IMR-90 (cell line): ENCODE results near the gene PHC3. TPM values are rescaled to one million over a fixed set of nuclear protein-coding genes. Genes with fewer than 3 reads are reported as not detected.

Source experiments
- ATAC-seq: fragments of 200-7000 bp; cut with Tn5 transposase; 2 replicates; pipeline ENCODE4 v1.9.1; 2020; ENCODE audit warnings: low read depth, mild to moderate bottlenecking, moderate library complexity
- BruUV-seq: library from RNA; stranded (reverse); fragments of 400-500 nt; replicated peaks from 2 replicates; lab custom pipeline; 2021; lab: Mats Ljungman, UMichigan
- CTCF ChIA-PET: fragments of 300-600 bp; formaldehyde crosslinking; extraction: SDS; loops from one replicate; lab custom pipeline; 2021; ENCODE audit warnings: antibody characterized with exemption; lab: Yijun Ruan, JAX
- POLR2A ChIA-PET: fragments of 300-600 bp; sonication (Branson Sonifier 250); formaldehyde crosslinking; loops from one replicate; lab custom pipeline; 2022; ENCODE audit warnings: antibody characterized with exemption; ENCODE audit not compliant: unreplicated experiment; lab: Charles Lee
- DNase-seq: peaks from one replicate; pipeline ENCODE4 v3.0.0; 2013
- H2AFZ ChIP-seq: replicated peaks from 2 replicates; pipeline ENCODE3; 2013; ENCODE audit warnings: low read length, mild to moderate bottlenecking; ENCODE audit not compliant: poor library complexity
- H2AK5ac ChIP-seq: 2 replicates; pipeline ENCODE4 v1.6.1; 2013; ENCODE audit warnings: low read depth, low read length, inconsistent platforms
- H2AK9ac ChIP-seq: replicated peaks from 2 replicates; pipeline ENCODE3; 2013; ENCODE audit warnings: mild to moderate bottlenecking, low read depth, low read length, moderate library complexity; ENCODE audit not compliant: poor library complexity
- H2BK120ac ChIP-seq: 2 replicates; pipeline ENCODE4 v1.6.1; 2013; ENCODE audit warnings: low read depth, low read length, inconsistent platforms
- H2BK15ac ChIP-seq: 3 replicates; pipeline ENCODE4 v1.6.1; 2013; ENCODE audit warnings: low read depth, low read length, inconsistent platforms
- H2BK20ac ChIP-seq: 2 replicates; pipeline ENCODE4 v1.6.1; 2013; ENCODE audit warnings: low read depth, mild to moderate bottlenecking, inconsistent platforms, low read length, moderate library complexity
- H2BK5ac ChIP-seq: 2 replicates; pipeline ENCODE4 v1.6.1; 2013; ENCODE audit warnings: mild to moderate bottlenecking, low read depth, low read length, inconsistent platforms; ENCODE audit not compliant: poor library complexity, severe bottlenecking
- H3K14ac ChIP-seq: replicated peaks from 2 replicates; pipeline ENCODE4 v1.6.1; 2013; ENCODE audit warnings: low read depth, low read length, inconsistent platforms
- H3K18ac ChIP-seq: 2 replicates; pipeline ENCODE4 v1.6.1; 2013; ENCODE audit warnings: low read depth, low read length, control low read depth
- H3K23ac ChIP-seq: 2 replicates; pipeline ENCODE4 v1.6.1; 2013; ENCODE audit warnings: low read depth, low read length, inconsistent platforms
- H3K27ac ChIP-seq: 2 replicates; pipeline ENCODE4 v1.5.1; 2013; ENCODE audit warnings: mild to moderate bottlenecking, control low read depth, low read length; ENCODE audit not compliant: insufficient read depth
- H3K27me3 ChIP-seq: 2 replicates; pipeline ENCODE4 v1.6.1; 2013; ENCODE audit warnings: low read length; ENCODE audit not compliant: control insufficient read depth, insufficient read depth
- H3K36me3 ChIP-seq: 2 replicates; pipeline ENCODE4 v1.6.1; 2013; ENCODE audit warnings: low read length, mixed read lengths; ENCODE audit not compliant: control insufficient read depth, insufficient read depth
- H3K4ac ChIP-seq: 2 replicates; pipeline ENCODE4 v1.6.1; 2013; ENCODE audit warnings: low read depth, low read length, inconsistent platforms
- H3K4me1 ChIP-seq: 2 replicates; pipeline ENCODE4 v1.6.1; 2013; ENCODE audit warnings: low read length, mixed read lengths; ENCODE audit not compliant: control insufficient read depth, insufficient read depth
- H3K4me2 ChIP-seq: 2 replicates; pipeline ENCODE4 v1.6.1; 2013; ENCODE audit warnings: low read depth, mild to moderate bottlenecking, control low read depth, low read length, moderate library complexity
- H3K4me3 ChIP-seq: 2 replicates; pipeline ENCODE4 v1.5.1; 2013; ENCODE audit warnings: low read depth, mild to moderate bottlenecking, control low read depth, low read length, moderate library complexity; ENCODE audit not compliant: insufficient read depth
- H3K56ac ChIP-seq: 2 replicates; pipeline ENCODE4 v1.6.1; 2013; ENCODE audit warnings: low read length, inconsistent platforms; ENCODE audit not compliant: insufficient read depth; ENCODE audit errors: extremely low read depth
- H3K79me1 ChIP-seq, 2 experiments: 2 replicates each; pipeline ENCODE4 v1.6.1; 2013; ENCODE audit warnings: low read length in 2 of 2, inconsistent platforms in 1 of 2, low read depth in 1 of 2
- H3K9ac ChIP-seq: 2 replicates; pipeline ENCODE4 v1.6.1; 2013; ENCODE audit warnings: low read depth, low read length, control low read depth
- H3K9me1 ChIP-seq: 2 replicates; pipeline ENCODE4 v1.6.1; 2013; ENCODE audit warnings: low read length, inconsistent platforms; ENCODE audit not compliant: insufficient read depth
- H3K9me3 ChIP-seq: 2 replicates; pipeline ENCODE4 v1.6.1; 2013; ENCODE audit warnings: low read length; ENCODE audit not compliant: control insufficient read depth, insufficient read depth
- H4K20me1 ChIP-seq: 2 replicates; pipeline ENCODE4 v1.6.1; 2013; ENCODE audit warnings: low read length, inconsistent platforms; ENCODE audit not compliant: insufficient read depth
- H4K5ac ChIP-seq: 2 replicates; pipeline ENCODE4 v1.6.1; 2013; ENCODE audit warnings: mild to moderate bottlenecking, low read depth, low read length, control low read depth
- H4K8ac ChIP-seq, 2 experiments: 2 replicates each; pipeline ENCODE4 v1.6.1; 2013; ENCODE audit warnings: low read depth in 2 of 2, low read length in 2 of 2, control low read depth in 1 of 2, inconsistent platforms in 1 of 2
- H4K91ac ChIP-seq: 2 replicates; pipeline ENCODE4 v1.6.1; 2013; ENCODE audit warnings: low read depth, low read length, inconsistent platforms; ENCODE audit not compliant: insufficient read depth
- CEBPB ChIP-seq: IDR thresholded peaks from 2 replicates; pipeline ENCODE4 v1.6.1; 2012; ENCODE audit warnings: low read depth, low read length, improper control_type of control experiment
- MXI1 ChIP-seq: IDR thresholded peaks from 2 replicates; pipeline ENCODE4 v1.6.1; 2012; ENCODE audit warnings: low read depth, mild to moderate bottlenecking, low read length, moderate library complexity, borderline replicate concordance
- WGBS, 2 experiments: methylation state at CpG; one replicate each; pipeline versions ENCODE4 v1.1.5 to v1.1.7; 2013; ENCODE audit warnings: missing lambda C conversion rate in 2 of 2; ENCODE audit not compliant: insufficient read length in 1 of 2; ENCODE audit errors: extremely low coverage in 2 of 2; 5-methylcytosine and 5-hydroxymethylcytosine counted together
- dilution Hi-C: fragments of 300-500 bp; cut with HindIII; formaldehyde crosslinking; loops from one replicate; pipeline ENCODE4 v1.14.3; 2018; ENCODE audit warnings: low sequenced_read_pairs; ENCODE audit not compliant: unreplicated experiment
- in situ Hi-C: fragments of 300-500 bp; cut with MboI; formaldehyde crosslinking; loops from 3 replicates; pipeline ENCODE4 v1.14.3; 2019; ENCODE audit warnings: low sequenced_read_pairs, inconsistent platforms, mixed read lengths
- intact Hi-C: fragments of 100-400 bp; cut with micrococcal nuclease; formaldehyde crosslinking; loops from 2 replicates; pipeline ENCODE4 v1.10.0; 2022
- polyA plus RNA-seq, 3 experiments: library from polyadenylated mRNA; depleted of rRNA; stranded (reverse); fragments of >200 nt; gene quantifications; 2 replicates each; pipeline ENCODE4 v1.2.3, GENCODE V29; 2012; ENCODE audit warnings: low replicate concordance in 1 of 3
- total RNA-seq: library from RNA; depleted of rRNA; stranded (reverse); fragments of >200 nt; gene quantifications from 2 replicates; pipeline ENCODE4 v1.2.3, GENCODE V29; 2012

Gene PHC3
- total and polyA plus RNA-seq, 2 of the 4 experiments (the other 2 are of a cell fraction), result 18.3 to 26.3 TPM

GRCh38 chr3:170164717-170165116 lies 16.8 kb downstream of the PHC3 start:
- no peak overlapping the region for H2AK9ac ChIP-seq
- H2BK15ac ChIP-seq, result no peak overlapping the region
- DNase-seq, result no peak
- no CpG with 5 or more reads among the region's 2 CpGs for WGBS, 2 experiments
- H3K4ac ChIP-seq, result no peak overlapping the region
- BruUV-seq, result no TSS peak
- H3K18ac ChIP-seq, result no peak overlapping the region
- no peak overlapping the region for H4K5ac ChIP-seq
- H3K4me2 ChIP-seq, result no peak overlapping the region
- TF ChIP-seq CEBPB (no peak), MXI1 (no peak)
- intact Hi-C loops, result no loop called here
- H3K27ac ChIP-seq, result no peak overlapping the region
- H2AK5ac ChIP-seq, result no peak overlapping the region
- ChIA-PET CTCF (interaction anchor here (0.6 kb wide), 1 partner anchor 14 kb away, joined by 3 read pairs; no protein-coding TSS in a partner anchor), POLR2A (no interaction called here)
- H3K4me3 ChIP-seq, result no peak overlapping the region
- in situ Hi-C loops, result no loop called here
- H4K8ac ChIP-seq, result no peak overlapping the region
- no peak for ATAC-seq
- no peak overlapping the region for H4K91ac ChIP-seq
- no peak overlapping the region for H2AFZ ChIP-seq
- dilution Hi-C loops, result no loop called here
- no peaks in the 10 kb centered on the region for H3K4me1 ChIP-seq
- H3K79me1 ChIP-seq, result peaks cover 21 to 56% of the 10 kb centered on the region in 2 experiments
- H4K20me1 ChIP-seq, result peaks cover 47% of the 10 kb centered on the region
- H3K9me1 ChIP-seq, result no peaks in the 10 kb centered on the region
- peaks cover 37% of the 10 kb centered on the region for H3K36me3 ChIP-seq
- no peak overlapping the region for H3K14ac ChIP-seq
- no peak overlapping the region for H3K56ac ChIP-seq
- no peak overlapping the region for H3K23ac ChIP-seq
- no peak overlapping the region for H2BK120ac ChIP-seq
- no peaks in the 10 kb centered on the region for H3K27me3 ChIP-seq
- H3K9ac ChIP-seq, result no peak overlapping the region
- H2BK20ac ChIP-seq, result no peak overlapping the region
- H2BK5ac ChIP-seq, result no peak overlapping the region
- no peaks in the 10 kb centered on the region for H3K9me3 ChIP-seq
